SIG-M5 treated with dmso at 0.1 percent for 504 hours (cell line): ENCODE results near the gene HHAT.
"Not testable (repeated sequence)": the region's sequence is repeated elsewhere in the genome, so short reads cannot be mapped to it uniquely, and the experiment has no call there.

ENCODE experiments used
- DNase-seq: peaks from one replicate; lab custom pipeline; 2025; ENCODE audit not compliant: unreplicated experiment; lab: John Stamatoyannopoulos, UW

The HHAT gene

GRCh38 chr1:210627755-210628154, 299.1 kb downstream of the HHAT start:
- DNase-seq: no peak

DNA sequence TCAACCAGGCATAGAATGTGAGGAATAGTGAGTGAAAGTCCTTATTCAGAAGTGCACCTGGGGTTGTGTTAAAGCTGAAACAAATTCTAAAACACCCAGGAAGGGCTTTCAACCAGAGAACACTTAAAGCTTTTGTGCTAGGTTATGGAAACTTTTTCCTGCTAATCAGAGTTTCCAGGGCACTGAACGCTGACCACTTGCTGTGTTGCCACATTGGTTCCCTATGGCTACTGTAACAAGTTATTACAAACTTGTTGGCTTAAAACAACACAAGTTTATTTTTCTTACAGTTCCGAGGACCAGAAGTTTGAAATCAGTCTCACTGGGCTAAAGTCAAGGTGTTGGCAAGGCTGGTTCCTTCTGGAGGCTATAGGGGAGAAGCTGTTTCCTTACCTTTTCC, 300.6 kb downstream of the HHAT start:
- DNase-seq: no peak

GRCh38 chr1:210631399-210631798, 302.7 kb downstream of the HHAT start:
- no peak for DNase-seq

GRCh38 chr1:210633140-210633539, 304.4 kb downstream of the HHAT start:
- no peak for DNase-seq

GRCh38 chr1:210633636-210634035, 304.9 kb downstream of the HHAT start:
- DNase-seq: no peak

DNA sequence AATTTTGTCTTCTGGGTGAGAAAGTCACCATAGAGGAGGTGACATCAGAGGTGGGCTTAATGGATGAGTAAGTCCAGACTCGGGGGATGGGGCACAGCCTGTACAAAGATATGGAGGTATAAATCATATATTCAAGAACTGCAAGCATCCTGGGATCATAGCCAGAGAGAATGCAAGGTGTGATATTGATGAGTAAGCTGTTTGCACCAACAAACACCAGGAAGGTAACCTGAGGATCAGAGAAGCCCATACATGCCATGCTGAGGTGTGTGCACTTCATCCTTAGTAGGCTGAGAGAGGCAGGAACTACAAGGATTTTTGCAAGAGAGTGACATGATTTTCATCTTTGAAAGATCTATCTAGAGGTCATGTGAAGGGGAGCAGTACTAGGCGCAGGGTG, 306.4 kb downstream of the HHAT start:
- no peak for DNase-seq

DNA sequence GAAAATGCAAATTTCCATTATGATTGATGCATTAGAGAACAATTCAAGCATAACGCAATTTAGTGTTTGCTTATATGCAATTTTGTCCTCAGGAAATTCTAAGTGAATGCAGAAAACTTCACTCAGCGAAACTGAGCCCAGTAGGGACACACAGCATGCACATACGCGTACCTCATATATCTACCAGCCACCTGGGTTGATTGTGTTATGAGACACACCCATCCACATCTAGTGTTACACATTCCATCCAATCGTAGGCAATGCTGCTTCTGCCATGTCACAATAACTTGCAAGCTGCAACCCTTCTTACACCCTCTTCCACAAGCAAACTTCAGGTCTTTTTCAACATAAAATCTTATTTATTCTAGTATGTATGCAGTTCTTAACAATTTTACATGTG, 312.9 kb downstream of the HHAT start:
- DNase-seq: no peak

GRCh38 chr1:210645582-210646257, 317.0 kb downstream of the HHAT start:
- no peak for DNase-seq

DNA sequence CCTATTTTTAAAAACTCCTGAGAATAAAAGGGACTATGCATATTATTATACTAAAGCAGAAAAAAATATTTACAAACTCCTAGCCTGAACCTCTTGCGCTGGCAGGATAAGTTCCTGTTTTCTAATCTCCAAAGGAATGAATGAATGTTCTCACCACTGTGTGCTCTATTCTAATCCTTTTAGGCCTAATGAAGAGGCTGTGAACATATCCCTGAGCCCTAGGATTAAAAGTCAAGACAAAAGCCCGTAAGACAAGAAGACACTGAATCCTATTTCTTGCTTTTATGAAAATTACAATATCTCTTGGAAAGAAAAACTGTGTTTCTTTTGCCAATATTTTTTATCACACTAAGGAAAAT, 317.5 kb downstream of the HHAT start:
- DNase-seq: no peak

DNA sequence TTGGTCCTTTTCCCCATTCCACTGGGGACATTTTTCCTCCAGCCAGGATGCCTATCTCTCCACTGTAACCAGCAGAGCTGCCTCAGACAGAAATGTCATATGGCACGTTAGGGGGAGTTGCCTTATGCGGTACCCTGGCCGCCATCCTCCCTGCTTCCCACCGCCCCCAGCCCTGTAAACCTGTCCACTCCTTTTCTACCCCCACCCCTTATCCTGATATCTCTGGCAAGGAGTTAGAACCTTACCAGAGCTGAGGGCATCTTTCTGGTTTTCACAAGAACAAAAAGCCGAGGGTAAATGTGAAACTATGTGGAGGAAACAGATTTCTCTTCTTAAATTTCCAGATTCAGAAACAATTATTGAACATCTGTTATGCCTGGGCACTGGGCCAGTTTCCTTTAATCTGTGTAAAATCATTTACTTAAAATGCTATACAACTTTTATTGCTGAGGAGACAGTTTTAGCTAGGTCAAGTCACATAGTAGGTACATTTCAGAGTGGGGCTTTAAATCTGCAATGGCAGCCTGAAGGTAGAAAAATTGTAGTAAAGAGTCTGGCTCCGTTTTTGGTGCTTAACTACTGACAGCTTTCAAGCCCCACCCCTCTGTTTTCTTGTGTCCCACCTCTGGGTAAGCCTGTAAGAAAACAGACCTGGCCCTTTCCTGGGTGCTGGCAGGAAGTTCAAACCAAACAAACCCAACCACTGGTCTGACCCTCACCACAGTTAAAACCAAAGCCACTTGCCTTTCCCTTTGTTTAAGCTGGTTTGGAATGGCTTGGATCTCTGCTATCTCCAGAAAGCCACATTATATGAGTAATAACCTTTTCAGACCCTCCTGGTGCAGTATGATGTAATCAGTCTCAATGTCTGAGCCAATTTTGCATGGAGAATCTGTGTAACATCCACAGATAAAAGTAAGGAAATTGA, 319.0 kb downstream of the HHAT start:
- no peak for DNase-seq

- no peak for DNase-seq
Observed at GRCh38 chr1:210648588-210649269, 320.0 kb downstream of the HHAT start.

- no peak for DNase-seq
Observed at GRCh38 chr1:210650403-210650802, 321.7 kb downstream of the HHAT start.

- DNase-seq: no peak
Observed at GRCh38 chr1:210652329-210652954, 323.7 kb downstream of the HHAT start.

DNA sequence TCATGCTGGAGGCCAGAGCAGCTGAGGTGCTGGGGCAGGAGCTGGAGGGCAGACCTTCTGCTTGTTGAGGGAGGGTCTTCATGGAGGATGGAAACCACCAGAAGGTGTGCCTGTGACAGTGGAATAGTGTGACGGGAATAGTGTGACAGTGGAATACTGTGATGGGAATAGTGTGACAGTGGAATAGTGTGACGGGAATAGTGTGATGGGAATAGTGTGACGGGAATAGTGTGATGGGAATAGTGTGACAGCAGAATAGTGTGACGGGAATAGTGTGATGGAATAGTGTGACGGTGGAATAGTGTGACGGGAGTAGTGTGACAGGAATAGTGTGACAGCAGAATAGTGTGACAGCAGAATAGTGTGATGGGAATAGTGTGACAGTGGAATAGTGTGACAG, 325.1 kb downstream of the HHAT start:
- no peak for DNase-seq

DNA sequence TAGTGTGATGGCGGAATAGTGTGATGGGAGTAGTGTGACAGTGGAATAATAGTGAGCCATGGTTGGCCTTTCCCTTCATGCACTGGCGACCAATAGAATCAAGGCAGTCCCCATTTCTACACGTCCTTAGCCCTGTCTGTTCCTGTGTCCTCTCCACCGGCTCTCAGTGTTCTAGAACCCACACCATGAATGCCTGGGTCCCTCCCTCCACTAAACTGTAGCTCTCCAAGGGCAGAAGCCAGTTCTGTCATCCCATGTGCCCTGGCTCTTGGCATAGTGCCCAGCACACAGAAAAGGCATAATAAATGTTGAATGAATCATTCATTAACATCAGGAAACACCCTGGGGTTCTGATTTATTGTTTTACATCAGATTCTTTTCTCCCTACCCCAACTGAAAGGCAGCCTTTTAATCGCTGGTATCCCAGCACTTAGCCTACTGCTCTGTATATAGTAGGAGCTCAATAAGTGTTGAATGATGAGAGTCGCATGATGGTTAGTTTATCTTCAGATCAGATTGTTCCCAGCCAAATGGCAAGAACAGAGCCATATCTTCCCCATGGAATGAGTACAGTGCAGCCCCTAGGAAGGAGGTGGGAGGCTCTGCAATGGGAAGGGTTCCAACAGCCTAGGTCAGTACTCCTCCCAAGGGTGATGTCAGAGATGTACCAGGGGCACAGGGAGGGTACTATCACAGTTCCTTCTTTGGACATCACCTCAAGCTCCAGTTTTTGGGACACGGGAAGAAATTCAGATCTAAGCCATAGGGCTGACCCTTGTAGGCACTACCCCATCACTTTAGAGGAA, 325.7 kb downstream of the HHAT start:
- no peak for DNase-seq

- no peak for DNase-seq
Observed at GRCh38 chr1:210655511-210655910, 326.8 kb downstream of the HHAT start.

- no peak for DNase-seq
Observed at GRCh38 chr1:210657806-210658205, 329.1 kb downstream of the HHAT start.

DNA sequence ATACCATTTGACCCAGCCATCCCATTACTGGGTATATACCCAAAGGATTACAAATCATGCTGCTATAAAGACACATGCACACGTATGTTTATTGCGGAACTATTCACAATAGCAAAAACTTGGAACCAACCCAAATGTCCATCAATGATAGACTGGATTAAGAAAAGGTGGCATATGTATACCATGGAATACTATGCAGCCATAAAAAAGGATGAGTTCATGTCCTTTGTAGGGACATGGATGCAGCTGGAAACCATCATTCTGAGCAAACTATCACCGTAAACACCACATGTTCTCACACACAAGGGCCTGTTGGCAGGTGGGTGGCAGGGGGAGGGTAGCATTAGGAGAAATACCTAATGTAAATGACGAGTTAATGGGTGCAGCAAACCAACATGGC, 332.8 kb downstream of the HHAT start:
- DNase-seq: not testable (repeated sequence)

DNA sequence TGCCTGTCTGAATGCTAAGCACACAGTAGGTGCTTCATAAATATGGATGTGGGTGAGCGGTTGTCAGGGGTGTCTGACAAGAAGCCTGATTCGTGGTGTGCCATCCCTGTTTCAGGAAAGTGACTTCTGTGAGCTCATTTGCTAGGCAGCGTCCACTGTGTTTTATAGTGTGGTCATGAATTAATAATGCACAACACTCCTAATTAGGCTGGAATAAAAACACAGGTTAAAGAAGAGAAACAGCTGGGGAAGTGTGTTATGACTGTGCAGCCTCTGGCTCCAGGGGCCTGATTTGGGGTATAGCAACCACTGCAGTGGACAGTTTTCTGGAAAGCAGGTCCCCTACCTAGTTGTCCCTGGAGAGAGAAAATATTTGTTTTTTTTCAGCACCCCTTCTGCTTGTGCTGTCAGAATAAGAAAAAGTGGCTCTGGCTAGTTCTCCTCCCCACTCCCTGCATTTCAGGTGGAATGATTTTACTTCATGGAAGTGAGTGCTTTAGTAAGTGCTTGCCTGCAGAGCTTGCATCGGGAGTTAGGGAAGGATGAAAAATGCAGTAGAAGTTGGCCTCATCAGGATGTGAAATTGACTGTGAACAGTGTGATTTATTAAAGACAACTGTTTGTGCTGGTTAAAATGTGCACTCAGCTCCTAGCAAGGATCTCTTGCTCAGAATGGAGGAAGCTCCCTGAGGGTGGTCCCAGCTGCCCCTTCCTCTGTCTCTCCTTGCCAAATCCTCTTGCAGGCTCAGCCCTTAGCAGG, 333.8 kb downstream of the HHAT start:
- no peak for DNase-seq
